Upper lobe of left lung (tissue), 6 donors: Measurements from ENCODE around the gene SPAG16. TPM values are rescaled to one million over a fixed set of nuclear protein-coding genes. Genes with fewer than 3 reads are reported as not detected.

ENCODE experiments used
- ATAC-seq, 2 donors: fragments of 200-7000 bp; cut with Tn5 transposase; one replicate each; pipeline ENCODE4 v1.9.1; 2022; ENCODE audit warnings: mild to moderate bottlenecking in 2 of 2, moderate library complexity in 2 of 2; ENCODE audit not compliant: low FRiP score in 2 of 2
- DNase-seq, 2 donors: peaks; one replicate each; pipeline ENCODE4 v3.0.0-alpha.2; 2019 to 2020
- H3K27ac ChIP-seq, 4 donors: fragments of 200-600 bp; sonication (generic); one replicate each; pipeline ENCODE4 v1.5.1; 2016 to 2019
- H3K27me3 ChIP-seq, 4 donors: fragments of 200-600 bp; sonication (generic); one replicate each; pipeline ENCODE4 v1.5.1; 2017 to 2019
- H3K36me3 ChIP-seq, 4 donors: fragments of 200-600 bp; sonication (generic); one replicate each; pipeline ENCODE4 v1.5.1; 2016 to 2019
- H3K4me1 ChIP-seq, 4 donors: fragments of 200-600 bp; sonication (generic); one replicate each; pipeline ENCODE4 v1.5.1; 2018 to 2019
- H3K4me3 ChIP-seq, 4 donors: fragments of 200-600 bp; sonication (generic); one replicate each; pipeline ENCODE4 v1.5.1; 2017 to 2019; ENCODE audit warnings: mild to moderate bottlenecking in 2 of 4, moderate library complexity in 1 of 4
- H3K9me3 ChIP-seq, 4 donors: fragments of 200-600 bp; sonication (generic); one replicate each; pipeline ENCODE4 v1.5.1; 2018 to 2019
- EP300 ChIP-seq, 4 donors: sonication (generic); formaldehyde crosslinking; IDR thresholded peaks; one replicate each; pipeline ENCODE4 v1.5.1; 2017; ENCODE audit warnings: antibody characterized with exemption in 4 of 4, control low read depth in 2 of 4
- POLR2A ChIP-seq, 4 donors: fragments of 450-650 bp; IDR thresholded peaks; one replicate each; pipeline ENCODE4 v1.5.1; 2016 to 2017; ENCODE audit warnings: antibody characterized with exemption in 4 of 4, mild to moderate bottlenecking in 2 of 4
- POLR2AphosphoS5 ChIP-seq, 2 donors: sonication (generic); formaldehyde crosslinking; IDR thresholded peaks; one replicate each; pipeline ENCODE4 v1.5.1; 2017; ENCODE audit warnings: antibody characterized with exemption in 2 of 2
- WGBS, 2 donors: methylation state at CpG; one replicate each; pipeline ENCODE4 v1.1.5; 2017 to 2018; 5-methylcytosine and 5-hydroxymethylcytosine counted together
- total RNA-seq, 6 donors: library from RNA; depleted of rRNA in 4 of 6; stranded (reverse); fragments of >200 nt in 4 of 6; gene quantifications; one replicate each; pipeline versions ENCODE4 v1.1.0 to v1.2.1, GENCODE V29; 2016 to 2021
- TF ChIP-seq, protein P1 (sequence below), 6 experiments: fragments of 450-650 bp in 4 of 6; fragments of 200-600 bp in 2 of 6; sonication (generic) in 2 of 6; IDR thresholded peaks; one replicate each; pipeline ENCODE4 v1.5.1; 2016 to 2019; ENCODE audit warnings: antibody characterized with exemption in 6 of 6
- donor health status: DM: no; HTN: no; CAD: no; lungs with moderate emphysema.
- donor health status: DM: no; HTN: yes; CAD: no; lungs with severe emphysema.

Gene SPAG16
- total RNA-seq, 6 donors from 2014 or later = 9.7 to 65.0 (median 12.9) TPM

- 83 to 100% methylated on average over 1 of the region's 1 CpG for WGBS, 2 donors
- no peaks in the 10 kb centered on the region for H3K4me1 ChIP-seq
- TF ChIP-seq EP300 (IDR thresholded peaks at IDR 0.05) = no peak
- TF ChIP-seq POLR2A (IDR thresholded peaks at IDR 0.05) = no peak
- no peak for TF ChIP-seq POLR2AphosphoS5 (IDR thresholded peaks at IDR 0.05)
- TF ChIP-seq, protein P1, sequence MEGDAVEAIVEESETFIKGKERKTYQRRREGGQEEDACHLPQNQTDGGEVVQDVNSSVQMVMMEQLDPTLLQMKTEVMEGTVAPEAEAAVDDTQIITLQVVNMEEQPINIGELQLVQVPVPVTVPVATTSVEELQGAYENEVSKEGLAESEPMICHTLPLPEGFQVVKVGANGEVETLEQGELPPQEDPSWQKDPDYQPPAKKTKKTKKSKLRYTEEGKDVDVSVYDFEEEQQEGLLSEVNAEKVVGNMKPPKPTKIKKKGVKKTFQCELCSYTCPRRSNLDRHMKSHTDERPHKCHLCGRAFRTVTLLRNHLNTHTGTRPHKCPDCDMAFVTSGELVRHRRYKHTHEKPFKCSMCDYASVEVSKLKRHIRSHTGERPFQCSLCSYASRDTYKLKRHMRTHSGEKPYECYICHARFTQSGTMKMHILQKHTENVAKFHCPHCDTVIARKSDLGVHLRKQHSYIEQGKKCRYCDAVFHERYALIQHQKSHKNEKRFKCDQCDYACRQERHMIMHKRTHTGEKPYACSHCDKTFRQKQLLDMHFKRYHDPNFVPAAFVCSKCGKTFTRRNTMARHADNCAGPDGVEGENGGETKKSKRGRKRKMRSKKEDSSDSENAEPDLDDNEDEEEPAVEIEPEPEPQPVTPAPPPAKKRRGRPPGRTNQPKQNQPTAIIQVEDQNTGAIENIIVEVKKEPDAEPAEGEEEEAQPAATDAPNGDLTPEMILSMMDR (IDR thresholded peaks at IDR 0.05) = no peak
Observed at GRCh38 chr2:213722565-213722964, 438.3 kb downstream of the SPAG16 start.

DNA sequence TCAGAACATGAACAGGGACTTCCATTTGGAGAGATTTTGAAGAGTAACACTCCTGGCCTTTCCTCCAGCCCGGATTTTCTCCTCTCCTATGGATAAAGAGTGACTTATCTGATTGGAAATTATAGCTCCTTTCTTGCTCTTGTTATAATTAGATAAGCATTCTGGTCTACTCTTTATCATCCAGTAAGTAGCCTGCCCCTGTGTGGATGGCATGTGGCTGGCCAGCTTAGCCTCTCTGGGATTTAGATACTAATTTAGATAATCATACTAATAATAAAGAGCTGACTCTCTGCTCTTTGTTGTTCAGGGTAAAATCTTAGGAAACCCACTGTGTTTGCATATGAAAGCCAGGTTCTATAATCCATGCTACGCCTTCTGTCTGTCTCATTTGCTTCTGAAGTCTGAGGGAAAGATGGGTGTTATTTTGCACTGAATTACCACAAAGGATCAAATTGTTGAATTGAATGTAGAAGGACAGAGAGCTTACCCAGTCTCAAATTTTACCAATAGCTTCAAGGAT, 438.8 kb downstream of the SPAG16 start:
- WGBS, 2 donors = 71 to 75% methylated on average over 2 of the region's 2 CpGs
- H3K27me3 ChIP-seq = no peaks in the 10 kb centered on the region
- TF ChIP-seq POLR2AphosphoS5 (IDR thresholded peaks at IDR 0.05) (no peak), EP300 (IDR thresholded peaks at IDR 0.05) (no peak), POLR2A (IDR thresholded peaks at IDR 0.05) (no peak)
- TF ChIP-seq, protein P1 (IDR thresholded peaks at IDR 0.05) = no peak
- H3K27ac ChIP-seq = no peak overlapping the region
- H3K4me1 ChIP-seq = no peaks in the 10 kb centered on the region
- ATAC-seq = no peak
- H3K4me3 ChIP-seq = no peak overlapping the region
- H3K36me3 ChIP-seq = no peaks in the 10 kb centered on the region
- no peak for DNase-seq
- no peaks in the 10 kb centered on the region for H3K9me3 ChIP-seq

More at GRCh38 chr2:213722565-213722964, 438.3 kb downstream of the SPAG16 start:
- no peaks in the 10 kb centered on the region for H3K36me3 ChIP-seq
- H3K27me3 ChIP-seq = no peaks in the 10 kb centered on the region
- no peak overlapping the region for H3K27ac ChIP-seq
- H3K4me3 ChIP-seq = no peak overlapping the region
- H3K9me3 ChIP-seq = no peaks in the 10 kb centered on the region
- ATAC-seq = no peak
- no peak for DNase-seq

DNA sequence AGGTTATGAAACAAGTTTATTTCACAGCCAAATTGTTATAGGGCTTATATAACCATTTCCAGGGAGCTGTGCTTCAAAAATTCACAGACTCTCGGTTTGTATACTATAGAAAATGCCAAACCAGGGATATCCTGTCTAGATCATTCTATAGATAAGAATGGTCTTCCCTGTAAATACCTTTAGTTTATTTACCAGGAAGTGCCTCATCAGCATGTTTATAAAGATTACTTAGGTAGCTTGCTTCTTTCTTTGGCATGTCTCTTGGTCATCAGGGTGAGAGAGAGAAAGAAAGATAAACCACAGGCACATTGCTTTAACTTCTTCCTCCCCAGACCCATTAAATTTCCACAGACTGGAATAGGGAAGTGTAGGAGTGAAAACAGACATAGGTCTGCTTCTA, 439.4 kb downstream of the SPAG16 start:
- no peaks in the 10 kb centered on the region for H3K27me3 ChIP-seq
- DNase-seq (no peak), ATAC-seq (no peak)
- H3K4me3 ChIP-seq = no peak overlapping the region
- no peaks in the 10 kb centered on the region for H3K36me3 ChIP-seq
- 22 to 26% methylated on average over 1 of the region's 1 CpG for WGBS, 2 donors
- H3K9me3 ChIP-seq = no peaks in the 10 kb centered on the region
- H3K27ac ChIP-seq = no peak overlapping the region
- TF ChIP-seq POLR2A (IDR thresholded peaks at IDR 0.05) (no peak), POLR2AphosphoS5 (IDR thresholded peaks at IDR 0.05) (no peak), EP300 (IDR thresholded peaks at IDR 0.05) (no peak)
- TF ChIP-seq, protein P1 (IDR thresholded peaks at IDR 0.05) = no peak
- no peaks in the 10 kb centered on the region for H3K4me1 ChIP-seq

DNA sequence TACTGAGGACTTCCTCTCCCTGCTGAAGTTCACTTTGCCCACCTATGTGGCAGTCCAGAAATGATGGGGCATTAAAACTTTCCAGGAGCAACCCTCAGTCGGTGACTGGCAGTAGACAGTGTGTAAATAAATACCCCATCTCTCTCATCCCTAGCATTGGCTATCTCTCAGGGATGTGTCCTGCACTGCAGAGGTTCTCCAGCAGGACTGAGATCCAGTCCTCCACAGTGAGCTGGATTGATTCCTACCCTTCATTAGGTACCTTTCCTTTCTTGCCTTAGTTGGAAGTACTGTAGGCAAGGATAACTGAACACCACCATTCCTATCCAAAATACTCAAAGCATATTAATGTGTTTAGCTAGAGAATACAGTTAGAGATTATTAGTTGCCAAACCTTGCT, 441.8 kb downstream of the SPAG16 start:
- H3K36me3 ChIP-seq = no peaks in the 10 kb centered on the region
- no peak overlapping the region for H3K4me3 ChIP-seq
- 80 to 93% methylated on average over 1 of the region's 1 CpG for WGBS, 2 donors
- no peak for DNase-seq
- no peaks in the 10 kb centered on the region for H3K27me3 ChIP-seq
- ATAC-seq = no peak
- TF ChIP-seq POLR2A (IDR thresholded peaks at IDR 0.05) = no peak
- TF ChIP-seq EP300 (IDR thresholded peaks at IDR 0.05) = no peak
- TF ChIP-seq, protein P1 (IDR thresholded peaks at IDR 0.05) = no peak
- TF ChIP-seq POLR2AphosphoS5 (IDR thresholded peaks at IDR 0.05) = no peak
- H3K4me1 ChIP-seq = no peaks in the 10 kb centered on the region
- H3K9me3 ChIP-seq = no peaks in the 10 kb centered on the region
- no peak overlapping the region for H3K27ac ChIP-seq

GRCh38 chr2:213733893-213734292, 449.6 kb downstream of the SPAG16 start:
- no peak overlapping the region for H3K4me3 ChIP-seq
- no peaks in the 10 kb centered on the region for H3K27me3 ChIP-seq
- WGBS, 2 donors = 73 to 75% methylated on average over 3 of the region's 3 CpGs

More at GRCh38 chr2:213733893-213734292, 449.6 kb downstream of the SPAG16 start:
- H3K27ac ChIP-seq = no peak overlapping the region
- H3K4me1 ChIP-seq = no peaks in the 10 kb centered on the region
- H3K9me3 ChIP-seq = no peaks in the 10 kb centered on the region
- no peak for ATAC-seq
- H3K36me3 ChIP-seq = no peaks in the 10 kb centered on the region
- DNase-seq = no peak
- TF ChIP-seq, protein P1 (IDR thresholded peaks at IDR 0.05) = no peak
- TF ChIP-seq POLR2A (IDR thresholded peaks at IDR 0.05) (no peak), EP300 (IDR thresholded peaks at IDR 0.05) (no peak), POLR2AphosphoS5 (IDR thresholded peaks at IDR 0.05) (no peak)
